Thyroid gland (tissue), 4 donors: ENCODE data around the gene RBM15. TPM values are rescaled to one million over a fixed set of nuclear protein-coding genes. Genes with fewer than 3 reads are reported as not detected.
A peak's percentile ranks its signal among the peaks of the same experiment; 100 is the strongest.

Source experiments
- DNase-seq, 2 donors: peaks; one replicate each; pipeline ENCODE4 v3.0.0-alpha.2; 2019
- H3K27ac ChIP-seq, 3 donors: fragments of 200-600 bp; sonication (generic); 1 replicate in 2 of 3; 2 replicates in 1 of 3; pipeline ENCODE4 v1.5.1; 2016 to 2019; ENCODE audit warnings: mild to moderate bottlenecking in 1 of 3, moderate library complexity in 1 of 3
- H3K27me3 ChIP-seq: fragments of 200-600 bp; sonication (generic); one replicate; pipeline ENCODE4 v1.5.1; 2019
- H3K36me3 ChIP-seq, 2 donors: fragments of 200-600 bp; sonication (generic); one replicate each; pipeline ENCODE4 v1.5.1; 2016 to 2019
- H3K4me1 ChIP-seq, 2 donors: fragments of 200-600 bp; sonication (generic); one replicate each; pipeline ENCODE4 v1.5.1; 2017 to 2019
- H3K4me3 ChIP-seq, 3 donors: fragments of 200-600 bp; sonication (generic); replicated peaks in 1 of 3; 1 replicate in 2 of 3; 2 replicates in 1 of 3; pipeline ENCODE4 v1.5.1; 2016; ENCODE audit warnings: mild to moderate bottlenecking in 1 of 3
- H3K9me3 ChIP-seq: fragments of 200-600 bp; sonication (generic); one replicate; pipeline ENCODE4 v1.5.1; 2017
- POLR2A ChIP-seq, 2 donors: fragments of 450-650 bp; IDR thresholded peaks; one replicate each; pipeline ENCODE4 v1.6.1; 2017; ENCODE audit warnings: antibody characterized with exemption in 2 of 2, mild to moderate bottlenecking in 2 of 2, moderate library complexity in 1 of 2
- WGBS, 2 donors: methylation state at CpG; one replicate each; pipeline ENCODE4 v1.1.5; 2017; 5-methylcytosine and 5-hydroxymethylcytosine counted together
- intact Hi-C: fragments of 100-400 bp; cut with DNase I; formaldehyde crosslinking; loops from one replicate; pipeline ENCODE4 v1.15.1; 2023
- total RNA-seq, 4 donors: library from RNA; depleted of rRNA; stranded (reverse); fragments of >200 nt; gene quantifications; one replicate each; pipeline ENCODE4 v1.2.3, GENCODE V29; 2016
- TF ChIP-seq, protein P1 (sequence below), 6 experiments: fragments of 200-600 bp in 3 of 6; fragments of 450-650 bp in 3 of 6; sonication (generic) in 3 of 6; IDR thresholded peaks; one replicate each; pipeline ENCODE4 v1.5.1; 2016 to 2019; ENCODE audit warnings: antibody characterized with exemption in 6 of 6, mild to moderate bottlenecking in 2 of 6, inconsistent platforms in 1 of 6, moderate library complexity in 1 of 6

The RBM15 gene, protein sequence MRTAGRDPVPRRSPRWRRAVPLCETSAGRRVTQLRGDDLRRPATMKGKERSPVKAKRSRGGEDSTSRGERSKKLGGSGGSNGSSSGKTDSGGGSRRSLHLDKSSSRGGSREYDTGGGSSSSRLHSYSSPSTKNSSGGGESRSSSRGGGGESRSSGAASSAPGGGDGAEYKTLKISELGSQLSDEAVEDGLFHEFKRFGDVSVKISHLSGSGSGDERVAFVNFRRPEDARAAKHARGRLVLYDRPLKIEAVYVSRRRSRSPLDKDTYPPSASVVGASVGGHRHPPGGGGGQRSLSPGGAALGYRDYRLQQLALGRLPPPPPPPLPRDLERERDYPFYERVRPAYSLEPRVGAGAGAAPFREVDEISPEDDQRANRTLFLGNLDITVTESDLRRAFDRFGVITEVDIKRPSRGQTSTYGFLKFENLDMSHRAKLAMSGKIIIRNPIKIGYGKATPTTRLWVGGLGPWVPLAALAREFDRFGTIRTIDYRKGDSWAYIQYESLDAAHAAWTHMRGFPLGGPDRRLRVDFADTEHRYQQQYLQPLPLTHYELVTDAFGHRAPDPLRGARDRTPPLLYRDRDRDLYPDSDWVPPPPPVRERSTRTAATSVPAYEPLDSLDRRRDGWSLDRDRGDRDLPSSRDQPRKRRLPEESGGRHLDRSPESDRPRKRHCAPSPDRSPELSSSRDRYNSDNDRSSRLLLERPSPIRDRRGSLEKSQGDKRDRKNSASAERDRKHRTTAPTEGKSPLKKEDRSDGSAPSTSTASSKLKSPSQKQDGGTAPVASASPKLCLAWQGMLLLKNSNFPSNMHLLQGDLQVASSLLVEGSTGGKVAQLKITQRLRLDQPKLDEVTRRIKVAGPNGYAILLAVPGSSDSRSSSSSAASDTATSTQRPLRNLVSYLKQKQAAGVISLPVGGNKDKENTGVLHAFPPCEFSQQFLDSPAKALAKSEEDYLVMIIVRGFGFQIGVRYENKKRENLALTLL
- 10 to 100 TPM; 38.4 to 59.8 (median 40.7) TPM for total RNA-seq

DNA sequence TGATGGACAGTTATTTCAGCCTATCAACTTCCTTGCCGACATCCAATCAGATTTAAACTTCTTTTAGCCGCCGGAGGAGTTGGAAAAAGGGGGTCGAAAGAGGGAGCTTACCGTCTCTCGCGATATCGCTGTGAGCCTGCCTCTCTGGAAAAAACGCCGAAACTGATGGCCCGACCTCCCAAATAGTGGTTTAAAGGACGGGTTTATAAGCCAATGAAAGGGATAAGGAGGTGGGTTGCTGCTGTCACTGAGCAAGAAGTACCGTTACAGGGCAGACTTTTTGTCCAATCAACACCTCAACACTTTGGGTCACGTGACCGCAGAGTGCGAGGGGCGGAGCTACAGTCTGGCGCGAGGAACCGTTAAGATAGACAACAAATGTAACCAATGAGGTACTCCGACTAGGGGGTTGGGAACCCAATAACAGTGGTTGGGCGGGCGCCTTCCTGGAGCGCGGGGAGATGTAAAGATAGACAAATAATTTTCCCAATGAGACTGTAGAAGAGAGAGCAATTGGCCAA is at the start of gene RBM15:
Gene RBM15, plus strand, starts transcription at position 492 of the 521 bp plus-strand sequence. Its CDS starts 29 bp downstream, at position 521.
- Histone ChIP-seq H3K4me1 (peaks cover 32 to 49% of the 10 kb centered on the region in 2 donors), H3K9me3 (no peaks in the 10 kb centered on the region), H3K27ac (peak within 1 kb of the TSS; percentile 94 to 99 (median 98)), H3K4me3 (peak within 1 kb of the TSS; percentile 58 to 85 (median 84)), H3K27me3 (no peaks in the 10 kb centered on the region), H3K36me3 (peaks cover 5 to 10% of the 10 kb centered on the region in 2 donors)
- TF ChIP-seq, protein P1, sequence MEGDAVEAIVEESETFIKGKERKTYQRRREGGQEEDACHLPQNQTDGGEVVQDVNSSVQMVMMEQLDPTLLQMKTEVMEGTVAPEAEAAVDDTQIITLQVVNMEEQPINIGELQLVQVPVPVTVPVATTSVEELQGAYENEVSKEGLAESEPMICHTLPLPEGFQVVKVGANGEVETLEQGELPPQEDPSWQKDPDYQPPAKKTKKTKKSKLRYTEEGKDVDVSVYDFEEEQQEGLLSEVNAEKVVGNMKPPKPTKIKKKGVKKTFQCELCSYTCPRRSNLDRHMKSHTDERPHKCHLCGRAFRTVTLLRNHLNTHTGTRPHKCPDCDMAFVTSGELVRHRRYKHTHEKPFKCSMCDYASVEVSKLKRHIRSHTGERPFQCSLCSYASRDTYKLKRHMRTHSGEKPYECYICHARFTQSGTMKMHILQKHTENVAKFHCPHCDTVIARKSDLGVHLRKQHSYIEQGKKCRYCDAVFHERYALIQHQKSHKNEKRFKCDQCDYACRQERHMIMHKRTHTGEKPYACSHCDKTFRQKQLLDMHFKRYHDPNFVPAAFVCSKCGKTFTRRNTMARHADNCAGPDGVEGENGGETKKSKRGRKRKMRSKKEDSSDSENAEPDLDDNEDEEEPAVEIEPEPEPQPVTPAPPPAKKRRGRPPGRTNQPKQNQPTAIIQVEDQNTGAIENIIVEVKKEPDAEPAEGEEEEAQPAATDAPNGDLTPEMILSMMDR (IDR thresholded peaks at IDR 0.05), result no peak
- no peak for TF ChIP-seq POLR2A (IDR thresholded peaks at IDR 0.05)
- WGBS, 2 donors, result 0 to 1% methylated on average over 25 of the region's 25 CpGs
- peak; percentile 99 for DNase-seq
- intact Hi-C loops, result no loop called here

DNA sequence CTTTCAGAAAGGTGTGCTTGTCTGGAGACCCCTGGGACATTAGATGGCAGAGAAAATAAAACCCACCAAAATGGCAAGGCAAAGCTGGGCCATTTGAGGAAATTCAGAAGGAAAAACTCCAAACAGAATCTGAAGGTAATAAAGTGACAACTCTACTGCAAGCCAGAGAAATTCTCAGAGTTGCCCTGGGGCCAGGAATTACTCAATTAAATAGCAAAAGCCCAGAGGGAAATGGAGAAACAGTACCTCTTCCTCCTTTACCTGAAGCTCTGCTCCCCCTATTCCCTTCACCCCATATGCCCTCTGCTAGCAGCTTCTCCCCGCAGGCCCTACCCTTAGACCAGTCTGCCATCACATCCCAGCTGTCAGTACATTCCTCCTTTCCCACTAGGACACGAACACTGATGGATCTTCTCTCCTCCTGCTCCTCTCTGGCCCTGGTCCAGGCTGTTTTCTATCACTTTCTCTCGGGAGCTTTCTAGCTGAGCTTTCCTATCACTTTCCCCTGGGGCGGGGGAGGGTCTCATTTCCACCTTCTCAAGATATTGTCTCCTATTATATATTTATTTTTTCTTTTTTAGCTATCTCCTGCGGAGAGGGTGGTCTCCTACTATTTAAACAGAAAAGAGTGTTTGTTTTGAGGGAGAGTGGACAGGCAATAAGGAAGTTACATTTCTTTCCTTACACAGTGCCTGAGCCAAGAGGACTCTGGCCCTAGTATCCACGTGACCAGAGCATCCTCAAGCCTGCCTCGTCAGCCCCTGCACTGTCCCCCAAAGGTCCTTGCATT is 47.7 kb upstream of the RBM15 start:
- intact Hi-C loops, result no loop called here
- WGBS, 2 donors, result 42 to 44% methylated on average over 7 of the region's 7 CpGs
- no peaks in the 10 kb centered on the region for H3K36me3 ChIP-seq
- TF ChIP-seq, protein P1 (IDR thresholded peaks at IDR 0.05), result no peak
- TF ChIP-seq POLR2A (IDR thresholded peaks at IDR 0.05), result no peak
- no peak for DNase-seq
- no peaks in the 10 kb centered on the region for H3K4me1 ChIP-seq
- no peaks in the 10 kb centered on the region for H3K9me3 ChIP-seq
- no peaks in the 10 kb centered on the region for H3K27me3 ChIP-seq
- H3K27ac ChIP-seq, result no peak overlapping the region
- no peak overlapping the region for H3K4me3 ChIP-seq

DNA sequence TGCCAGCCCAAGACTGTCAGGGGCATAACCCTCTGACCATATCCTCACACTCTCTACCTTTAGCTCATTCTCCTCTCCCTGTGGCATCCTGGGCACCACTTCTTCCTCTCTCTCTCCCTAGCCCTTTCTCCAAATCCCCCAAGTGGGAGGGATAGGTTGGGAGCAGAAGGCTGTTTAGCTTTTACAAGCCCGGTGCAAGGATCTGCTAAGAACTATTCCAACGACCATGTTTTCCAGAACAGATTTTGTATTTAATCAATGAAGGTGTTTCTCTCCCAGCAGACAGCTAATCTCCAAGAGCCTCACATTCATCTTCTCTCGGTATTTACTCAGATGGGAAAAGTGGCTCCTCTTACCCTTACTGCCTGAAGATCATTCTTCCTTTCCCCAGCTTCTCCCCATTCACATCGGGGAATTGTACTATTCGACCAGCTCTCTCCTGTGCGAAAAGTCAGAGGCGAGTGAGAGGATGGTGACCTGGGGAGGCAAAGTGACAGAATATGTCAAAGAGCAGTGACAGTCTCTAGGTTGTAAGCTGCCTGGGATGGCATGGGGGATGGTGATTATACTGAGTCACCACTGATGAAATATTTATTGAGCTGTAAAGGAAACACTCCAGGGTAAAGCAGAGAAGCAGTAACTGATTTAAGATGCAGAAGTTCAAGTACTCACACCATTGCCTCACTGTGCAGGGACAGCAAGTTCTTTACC is 47.0 kb upstream of the RBM15 start:
- Histone ChIP-seq H3K4me3 (no peak overlapping the region), H3K4me1 (no peaks in the 10 kb centered on the region), H3K9me3 (no peaks in the 10 kb centered on the region), H3K27me3 (no peaks in the 10 kb centered on the region), H3K27ac (no peak overlapping the region), H3K36me3 (no peaks in the 10 kb centered on the region)
- no peak for DNase-seq
- intact Hi-C loops, result no loop called here
- TF ChIP-seq POLR2A (IDR thresholded peaks at IDR 0.05), result no peak
- TF ChIP-seq, protein P1 (IDR thresholded peaks at IDR 0.05), result no peak
- 59 to 63% methylated on average over 7 of the region's 7 CpGs for WGBS, 2 donors

DNA sequence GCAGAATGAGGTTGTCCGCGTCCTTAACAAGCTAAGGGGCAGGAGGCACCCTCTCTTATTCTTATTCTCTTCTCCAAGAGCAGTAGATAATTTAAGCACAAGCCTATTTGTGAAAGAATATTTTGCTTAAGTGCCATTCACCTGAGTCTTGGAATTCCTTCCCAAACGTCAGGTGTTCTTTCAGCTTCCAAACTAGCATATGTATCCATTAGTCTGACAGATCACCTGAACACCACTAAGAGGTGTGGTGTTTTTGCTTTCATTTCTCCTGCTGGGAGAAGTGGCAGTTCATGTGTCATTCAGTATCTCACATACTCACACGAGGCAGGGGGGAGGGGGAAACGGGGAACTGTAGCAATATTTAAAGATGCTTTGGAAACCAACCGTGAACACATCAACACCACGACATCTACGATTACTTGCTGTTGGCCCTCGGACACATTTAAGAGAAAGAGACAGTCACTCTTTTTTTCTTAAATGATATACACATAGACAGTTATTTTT is 45.5 kb upstream of the RBM15 start:
- intact Hi-C loops, result no loop called here
- TF ChIP-seq POLR2A (IDR thresholded peaks at IDR 0.05), result no peak
- Histone ChIP-seq H3K4me3 (no peak overlapping the region), H3K9me3 (no peaks in the 10 kb centered on the region), H3K27me3 (no peaks in the 10 kb centered on the region), H3K4me1 (no peaks in the 10 kb centered on the region), H3K36me3 (no peaks in the 10 kb centered on the region), H3K27ac (no peak overlapping the region)
- DNase-seq, result no peak
- 66 to 68% methylated on average over 9 of the region's 9 CpGs for WGBS, 2 donors
